Measurements from ENCODE around the gene IGFN1.

DNA sequence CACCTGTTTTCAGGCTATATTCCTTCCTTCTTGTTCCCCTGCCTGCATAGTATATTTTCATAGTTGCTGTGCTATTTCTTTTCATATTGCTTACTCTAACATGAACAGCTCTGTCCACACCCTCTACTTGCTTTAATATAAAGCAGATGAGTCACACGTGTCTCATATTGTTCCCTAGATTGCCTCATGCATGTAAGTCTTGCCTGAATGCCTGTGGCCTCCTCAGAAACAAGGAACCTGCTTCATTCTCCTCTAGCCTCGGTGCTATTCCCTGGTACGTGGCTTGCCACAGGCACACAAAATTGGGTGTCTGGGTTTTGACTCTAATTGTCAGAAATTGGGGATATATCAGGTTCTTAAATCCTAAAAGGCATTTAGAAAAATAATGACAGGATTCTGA is 76.2 kb downstream of the IGFN1 start:
- TF ChIP-seq, protein P1, sequence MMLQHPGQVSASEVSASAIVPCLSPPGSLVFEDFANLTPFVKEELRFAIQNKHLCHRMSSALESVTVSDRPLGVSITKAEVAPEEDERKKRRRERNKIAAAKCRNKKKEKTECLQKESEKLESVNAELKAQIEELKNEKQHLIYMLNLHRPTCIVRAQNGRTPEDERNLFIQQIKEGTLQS (IDR thresholded peaks at IDR 0.05; ENCODE audit: insufficient read depth, low read depth, low read length), result no peak
- TF ChIP-seq, protein P2, sequence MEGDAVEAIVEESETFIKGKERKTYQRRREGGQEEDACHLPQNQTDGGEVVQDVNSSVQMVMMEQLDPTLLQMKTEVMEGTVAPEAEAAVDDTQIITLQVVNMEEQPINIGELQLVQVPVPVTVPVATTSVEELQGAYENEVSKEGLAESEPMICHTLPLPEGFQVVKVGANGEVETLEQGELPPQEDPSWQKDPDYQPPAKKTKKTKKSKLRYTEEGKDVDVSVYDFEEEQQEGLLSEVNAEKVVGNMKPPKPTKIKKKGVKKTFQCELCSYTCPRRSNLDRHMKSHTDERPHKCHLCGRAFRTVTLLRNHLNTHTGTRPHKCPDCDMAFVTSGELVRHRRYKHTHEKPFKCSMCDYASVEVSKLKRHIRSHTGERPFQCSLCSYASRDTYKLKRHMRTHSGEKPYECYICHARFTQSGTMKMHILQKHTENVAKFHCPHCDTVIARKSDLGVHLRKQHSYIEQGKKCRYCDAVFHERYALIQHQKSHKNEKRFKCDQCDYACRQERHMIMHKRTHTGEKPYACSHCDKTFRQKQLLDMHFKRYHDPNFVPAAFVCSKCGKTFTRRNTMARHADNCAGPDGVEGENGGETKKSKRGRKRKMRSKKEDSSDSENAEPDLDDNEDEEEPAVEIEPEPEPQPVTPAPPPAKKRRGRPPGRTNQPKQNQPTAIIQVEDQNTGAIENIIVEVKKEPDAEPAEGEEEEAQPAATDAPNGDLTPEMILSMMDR (IDR thresholded peaks at IDR 0.05; ENCODE audit: control extremely low read depth in 1 of 3, insufficient read depth in 1 of 3, low read depth in 1 of 3, low read length in 3 of 3), result no peak
- TF ChIP-seq GABPA (IDR thresholded peaks at IDR 0.05; ENCODE audit: borderline replicate concordance, insufficient read depth, low read length) (no peak), SIN3A (conservative IDR thresholded peaks at IDR 0.05 in 1 of 2, IDR thresholded peaks at IDR 0.05 in 1 of 2; ENCODE audit: low read depth in 1 of 2, low read length in 2 of 2) (no peak), CREB1 (IDR thresholded peaks at IDR 0.05) (no peak), EZH2 (IDR thresholded peaks at IDR 0.05; ENCODE audit: low read depth, low read length, severe bottlenecking) (no peak), CHD2 (IDR thresholded peaks at IDR 0.05; ENCODE audit: low read length) (no peak), TBP (IDR thresholded peaks at IDR 0.05; ENCODE audit: low read depth, low read length) (no peak), CEBPB (IDR thresholded peaks at IDR 0.05; ENCODE audit: low read depth, low read length) (no peak), SAP30 (IDR thresholded peaks at IDR 0.05; ENCODE audit: insufficient read depth, insufficient replicate concordance, low read length) (no peak)

Data from H1 (cell line).